Measurements from ENCODE around the gene ABCA4.

The ABCA4 gene

DNA sequence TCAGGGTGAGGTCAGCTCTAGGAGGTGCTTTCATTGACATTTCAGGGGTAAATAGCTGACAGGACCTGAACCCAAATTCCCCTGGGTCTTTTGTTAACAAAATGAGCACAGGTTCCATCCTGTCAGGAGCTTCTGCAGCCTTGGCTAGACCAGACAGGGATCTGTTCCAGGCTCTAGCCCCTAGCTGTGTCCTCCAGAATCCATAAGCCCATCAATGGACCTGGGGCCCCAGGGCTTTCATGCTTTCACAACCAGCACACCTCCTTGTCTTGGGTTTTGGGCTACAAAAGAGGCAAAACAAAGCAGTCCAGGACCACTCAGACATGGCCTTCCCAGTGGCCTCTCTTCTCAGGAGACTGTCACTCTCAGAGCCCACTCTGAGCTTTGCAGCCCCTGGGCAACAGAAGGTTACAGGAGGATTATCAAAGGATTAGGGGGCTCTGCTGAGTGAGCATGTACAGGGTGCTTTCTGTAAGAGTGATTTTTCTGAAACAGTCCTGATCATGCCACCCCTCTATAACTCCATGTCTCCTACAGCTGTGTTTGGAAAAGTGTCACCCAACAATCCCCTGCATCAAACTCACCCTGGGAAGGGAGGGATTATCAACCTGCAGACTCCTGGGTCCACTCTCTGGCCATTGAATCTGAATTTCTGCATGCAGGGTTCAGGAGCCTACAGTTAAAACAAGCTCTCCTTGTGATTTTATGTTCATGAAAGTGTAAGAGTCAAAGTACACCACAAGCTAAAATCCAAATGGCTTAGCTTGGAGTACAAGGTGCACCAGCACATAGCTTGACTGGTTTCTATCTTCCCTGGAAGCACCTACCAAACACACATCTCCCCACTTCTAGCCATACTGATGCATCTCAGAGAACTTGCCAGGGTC, 144.0 kb downstream of the ABCA4 start:
- no peaks in the 10 kb centered on the region for H3K4me1 Mint-ChIP-seq (ENCODE audit: low read depth)
- peaks cover 3% of the 10 kb centered on the region for H3K27me3 Mint-ChIP-seq
- no peak overlapping the region for H3K27ac Mint-ChIP-seq
- H3K4me3 Mint-ChIP-seq, result no peak overlapping the region
- no peaks in the 10 kb centered on the region for H3K9me3 Mint-ChIP-seq (ENCODE audit: low read depth)
- no peaks in the 10 kb centered on the region for H3K36me3 Mint-ChIP-seq

DNA sequence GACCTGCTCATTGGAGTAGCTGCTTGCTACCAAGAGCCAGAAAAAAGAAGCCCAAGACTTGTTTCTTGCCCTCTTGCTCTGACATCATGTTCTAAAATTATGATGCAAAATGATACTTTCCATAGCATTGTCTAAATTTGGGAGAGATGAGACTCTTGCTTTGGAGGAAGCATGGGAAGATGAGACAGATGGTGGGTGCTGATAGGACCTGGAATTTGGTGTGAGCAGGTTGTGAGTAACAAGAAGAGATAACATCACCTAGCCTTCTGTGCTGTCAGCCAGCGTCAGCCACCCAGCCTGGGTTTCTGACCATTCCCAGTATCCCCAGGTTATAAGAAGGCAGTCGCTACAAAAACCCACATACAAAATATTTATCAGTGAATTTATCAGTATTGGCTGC, 144.7 kb downstream of the ABCA4 start:
- Mint-ChIP-seq H3K27ac (no peak overlapping the region), H3K4me3 (no peak overlapping the region), H3K27me3 (peaks cover 3% of the 10 kb centered on the region), H3K36me3 (no peaks in the 10 kb centered on the region), H3K9me3 (ENCODE audit: low read depth) (no peaks in the 10 kb centered on the region), H3K4me1 (ENCODE audit: low read depth) (no peaks in the 10 kb centered on the region)

DNA sequence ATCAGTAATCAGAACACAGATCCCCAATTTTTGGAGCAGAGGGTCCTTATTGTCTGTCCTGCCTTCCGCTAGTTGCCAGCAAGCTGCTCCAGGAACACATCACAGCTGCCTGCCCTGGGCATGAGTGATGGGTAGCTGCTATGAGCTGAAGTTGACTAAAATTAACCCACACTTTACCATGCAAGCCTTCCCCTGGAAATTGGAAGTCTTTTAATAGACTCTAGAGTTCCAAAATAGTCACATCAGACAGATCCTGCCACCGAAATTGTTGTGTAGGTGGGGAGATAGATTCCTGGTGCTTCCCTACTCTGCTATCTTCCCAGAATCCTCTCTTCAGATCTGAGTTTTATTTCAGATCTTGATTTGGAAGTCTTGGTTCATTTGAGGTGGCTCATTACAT, 148.6 kb downstream of the ABCA4 start:
- Mint-ChIP-seq H3K4me1 (ENCODE audit: low read depth) (no peaks in the 10 kb centered on the region), H3K27me3 (peaks cover 1% of the 10 kb centered on the region), H3K4me3 (no peak overlapping the region), H3K9me3 (ENCODE audit: low read depth) (no peaks in the 10 kb centered on the region), H3K36me3 (no peaks in the 10 kb centered on the region), H3K27ac (no peak overlapping the region)

DNA sequence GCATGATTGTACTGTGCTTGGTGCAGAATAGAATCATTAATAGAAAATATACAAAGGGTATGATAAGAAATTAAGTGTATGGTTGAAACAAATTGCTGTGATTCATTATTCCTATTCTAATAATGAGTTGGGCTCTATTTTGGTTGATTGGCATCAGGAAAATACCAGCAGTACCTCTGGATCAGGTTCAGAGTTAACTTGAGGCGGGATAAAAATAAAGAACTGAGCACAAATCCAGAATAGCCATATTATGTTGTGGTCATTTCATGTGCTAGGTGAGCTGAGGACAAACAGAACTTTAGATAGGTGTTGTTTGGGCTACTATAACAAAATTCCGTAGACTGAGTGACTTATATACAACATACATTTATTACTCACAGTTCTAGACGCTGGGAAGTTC, 151.1 kb downstream of the ABCA4 start:
- Mint-ChIP-seq H3K27me3 (no peaks in the 10 kb centered on the region), H3K4me3 (no peak overlapping the region), H3K9me3 (ENCODE audit: low read depth) (no peaks in the 10 kb centered on the region), H3K36me3 (no peaks in the 10 kb centered on the region), H3K4me1 (ENCODE audit: low read depth) (no peaks in the 10 kb centered on the region), H3K27ac (no peak overlapping the region)

DNA sequence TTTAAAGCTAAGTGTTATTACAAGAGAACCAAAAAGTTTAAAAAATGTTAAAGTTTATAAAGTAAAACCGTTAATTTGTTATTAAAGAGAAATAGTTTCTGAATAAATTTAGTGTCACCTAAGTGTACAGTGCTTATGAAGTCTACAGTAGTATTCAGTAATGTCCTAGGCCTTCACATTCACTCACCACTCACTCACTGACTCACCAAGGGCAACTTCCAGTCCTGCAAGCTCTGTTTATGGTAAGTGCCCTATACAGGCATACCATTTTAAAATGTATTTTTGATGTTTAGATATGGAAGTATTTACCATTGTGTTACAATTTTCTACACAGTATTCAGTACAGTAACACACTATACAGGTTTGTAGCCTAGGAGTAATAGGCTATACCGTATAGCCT, 151.6 kb downstream of the ABCA4 start:
- Mint-ChIP-seq H3K4me1 (ENCODE audit: low read depth) (no peaks in the 10 kb centered on the region), H3K27me3 (no peaks in the 10 kb centered on the region), H3K4me3 (no peak overlapping the region)

DNA sequence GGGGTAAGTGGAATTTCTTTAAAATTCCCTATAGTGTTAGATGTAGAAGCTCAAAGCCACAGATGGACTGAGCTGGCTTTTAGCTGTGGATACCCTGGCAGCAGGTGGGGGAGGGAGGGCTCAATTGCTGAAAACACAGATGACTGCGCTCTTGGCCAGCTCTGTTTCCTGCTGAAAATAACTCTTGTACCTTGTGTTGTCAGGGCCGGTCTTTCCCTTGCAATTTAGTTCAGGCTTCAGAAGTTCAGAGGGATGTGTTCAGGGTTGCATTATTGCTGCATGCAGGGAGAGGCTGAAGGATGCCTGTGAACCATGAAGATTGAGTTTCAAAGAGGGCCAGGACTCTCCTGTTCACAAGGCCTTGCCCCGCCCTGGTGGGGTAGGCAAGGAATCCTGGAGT, 153.6 kb downstream of the ABCA4 start:
- Mint-ChIP-seq H3K27ac (no peak overlapping the region), H3K27me3 (peaks cover 3% of the 10 kb centered on the region), H3K36me3 (no peaks in the 10 kb centered on the region), H3K4me1 (ENCODE audit: low read depth) (no peaks in the 10 kb centered on the region), H3K9me3 (ENCODE audit: low read depth) (no peaks in the 10 kb centered on the region), H3K4me3 (no peak overlapping the region)

More for the DNA sequence above, 151.6 kb downstream of the ABCA4 start:
- no peaks in the 10 kb centered on the region for H3K36me3 Mint-ChIP-seq
- no peaks in the 10 kb centered on the region for H3K9me3 Mint-ChIP-seq (ENCODE audit: low read depth)
- H3K27ac Mint-ChIP-seq, result no peak overlapping the region

- Mint-ChIP-seq H3K4me3 (no peak overlapping the region), H3K27me3 (peaks cover 3% of the 10 kb centered on the region), H3K36me3 (peaks cover 3% of the 10 kb centered on the region), H3K9me3 (ENCODE audit: low read depth) (no peaks in the 10 kb centered on the region), H3K27ac (no peak overlapping the region), H3K4me1 (ENCODE audit: low read depth) (no peaks in the 10 kb centered on the region)
Observed at GRCh38 chr1:93965888-93966287, 155.1 kb downstream of the ABCA4 start.

GRCh38 chr1:93965256-93965655, 155.7 kb downstream of the ABCA4 start:
- Mint-ChIP-seq H3K27ac (no peak overlapping the region), H3K9me3 (ENCODE audit: low read depth) (no peaks in the 10 kb centered on the region), H3K4me1 (ENCODE audit: low read depth) (no peaks in the 10 kb centered on the region), H3K4me3 (no peak overlapping the region), H3K36me3 (peaks cover 3% of the 10 kb centered on the region), H3K27me3 (peaks cover 3% of the 10 kb centered on the region)

DNA sequence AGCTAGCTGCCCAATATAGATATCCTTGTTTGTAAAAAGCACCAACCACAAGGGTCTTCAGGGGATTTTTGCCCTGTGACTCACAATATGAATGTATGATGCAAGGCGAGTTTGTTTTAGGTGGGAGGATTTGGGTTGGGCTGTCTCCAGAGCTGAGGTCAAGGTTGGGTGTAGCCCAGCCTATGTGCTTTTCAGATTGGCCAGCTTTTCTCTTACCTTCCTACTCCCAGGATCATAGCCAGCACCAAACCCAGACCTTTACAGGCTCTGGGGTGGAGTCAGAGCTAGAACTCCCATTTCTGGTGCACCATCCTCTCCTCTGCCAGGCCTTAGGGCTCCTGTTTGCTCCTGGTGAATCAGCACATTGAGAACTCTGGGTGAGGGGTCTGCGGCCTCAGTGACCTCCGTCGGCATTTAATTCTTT, 156.2 kb downstream of the ABCA4 start:
- peaks cover 5% of the 10 kb centered on the region for H3K36me3 Mint-ChIP-seq
- peaks cover 3% of the 10 kb centered on the region for H3K27me3 Mint-ChIP-seq
- H3K4me3 Mint-ChIP-seq, result no peak overlapping the region
- H3K9me3 Mint-ChIP-seq (ENCODE audit: low read depth), result no peaks in the 10 kb centered on the region
- H3K27ac Mint-ChIP-seq, result no peak overlapping the region
- no peaks in the 10 kb centered on the region for H3K4me1 Mint-ChIP-seq (ENCODE audit: low read depth)

GRCh38 chr1:93964096-93964776, 156.7 kb downstream of the ABCA4 start:
- Mint-ChIP-seq H3K4me3 (no peak overlapping the region), H3K9me3 (ENCODE audit: low read depth) (no peaks in the 10 kb centered on the region), H3K36me3 (peaks cover 5% of the 10 kb centered on the region), H3K27me3 (peaks cover 6% of the 10 kb centered on the region), H3K27ac (no peak overlapping the region), H3K4me1 (ENCODE audit: low read depth) (no peaks in the 10 kb centered on the region)

DNA sequence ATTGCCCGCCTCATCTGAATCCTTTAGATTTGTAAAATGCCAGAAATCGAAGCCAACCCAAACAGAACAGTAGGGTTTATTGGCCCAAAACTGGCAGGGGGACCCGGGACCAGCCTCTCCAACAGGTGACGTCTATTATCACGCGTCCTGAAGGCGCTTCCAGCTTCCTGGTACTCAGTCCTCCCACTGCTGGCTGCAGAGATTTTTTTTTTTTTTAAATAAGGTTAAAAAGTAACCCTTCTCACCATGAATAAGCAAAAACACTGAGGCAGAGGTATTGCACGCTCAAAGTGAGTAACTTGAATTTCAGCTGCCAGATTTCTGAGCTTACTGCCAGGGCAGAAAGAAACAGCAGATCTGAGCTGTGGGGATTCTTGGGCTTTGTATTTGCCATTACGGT, 157.4 kb downstream of the ABCA4 start:
- Mint-ChIP-seq H3K36me3 (peaks cover 5% of the 10 kb centered on the region), H3K4me1 (ENCODE audit: low read depth) (no peaks in the 10 kb centered on the region), H3K9me3 (ENCODE audit: low read depth) (no peaks in the 10 kb centered on the region), H3K4me3 (no peak overlapping the region), H3K27me3 (peaks cover 7% of the 10 kb centered on the region), H3K27ac (no peak overlapping the region)

GRCh38 chr1:93961906-93962305, 159.0 kb downstream of the ABCA4 start:
- Mint-ChIP-seq H3K27ac (no peak overlapping the region), H3K9me3 (ENCODE audit: low read depth) (peaks cover 11% of the 10 kb centered on the region), H3K27me3 (peaks cover 7% of the 10 kb centered on the region), H3K4me3 (no peak overlapping the region), H3K4me1 (ENCODE audit: low read depth) (no peaks in the 10 kb centered on the region), H3K36me3 (peaks cover 14% of the 10 kb centered on the region)

DNA sequence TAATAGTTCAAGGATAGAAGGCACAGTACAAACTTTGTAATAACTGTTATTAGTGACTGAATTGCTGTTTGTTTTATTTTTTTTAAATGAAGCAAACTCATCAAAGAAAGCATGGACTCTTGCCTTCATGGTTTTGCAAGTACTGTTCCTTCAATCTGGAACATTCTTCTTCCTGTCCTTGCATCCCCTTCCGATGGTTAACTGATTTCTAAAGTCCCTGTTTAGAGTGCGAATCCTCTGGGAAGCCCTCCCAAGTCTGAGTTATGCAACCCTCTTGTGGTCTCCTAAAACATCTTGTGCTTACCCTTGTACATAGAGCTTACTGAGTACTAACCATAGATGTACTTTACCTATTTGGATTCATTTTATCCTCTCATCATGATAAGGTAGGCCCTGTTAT, 159.5 kb downstream of the ABCA4 start:
- Mint-ChIP-seq H3K4me1 (ENCODE audit: low read depth) (no peaks in the 10 kb centered on the region), H3K27me3 (peaks cover 7% of the 10 kb centered on the region), H3K27ac (no peak overlapping the region), H3K36me3 (peaks cover 14% of the 10 kb centered on the region), H3K4me3 (no peak overlapping the region), H3K9me3 (ENCODE audit: low read depth) (peaks cover 11% of the 10 kb centered on the region)

- Mint-ChIP-seq H3K9me3 (ENCODE audit: low read depth) (peaks cover 18% of the 10 kb centered on the region), H3K27ac (no peak overlapping the region), H3K4me3 (no peak overlapping the region), H3K27me3 (peaks cover 7% of the 10 kb centered on the region), H3K4me1 (ENCODE audit: low read depth) (no peaks in the 10 kb centered on the region), H3K36me3 (peaks cover 14% of the 10 kb centered on the region)
Observed at GRCh38 chr1:93960641-93961147, 160.3 kb downstream of the ABCA4 start.

GRCh38 chr1:93959413-93959812, 161.5 kb downstream of the ABCA4 start:
- no peak overlapping the region for H3K4me3 Mint-ChIP-seq
- peaks cover 20% of the 10 kb centered on the region for H3K36me3 Mint-ChIP-seq
- no peak overlapping the region for H3K27ac Mint-ChIP-seq
- peaks cover 26% of the 10 kb centered on the region for H3K9me3 Mint-ChIP-seq (ENCODE audit: low read depth)
- no peaks in the 10 kb centered on the region for H3K4me1 Mint-ChIP-seq (ENCODE audit: low read depth)
- H3K27me3 Mint-ChIP-seq, result peaks cover 7% of the 10 kb centered on the region
